ENCODE results near the gene ZC3HAV1. TPM values are rescaled to one million over a fixed set of nuclear protein-coding genes. Genes with fewer than 3 reads are reported as not detected.

ZC3HAV1 gene
- total and polyA plus RNA-seq, 2 of the 13 experiments (the other 11 are each of a cell fraction or from before 2014, with no cell fraction given), result 12.7 to 23.7 TPM

GRCh38 chr7:139133335-139134139 lies 24.0 kb upstream of the ZC3HAV1 start (continued):
- TF ChIP-seq SP4 (CRISPR knock-in tag; IDR thresholded peaks at IDR 0.05) (peak; percentile 58; the same call in 1 of the 2 replicates), MEIS2 (CRISPR knock-in tag; IDR thresholded peaks at IDR 0.05) (peak; percentile 47; the same call in 1 of the 2 replicates), HDAC2 (CRISPR knock-in tag; IDR thresholded peaks at IDR 0.05) (peak; percentile 91), SIN3B (IDR thresholded peaks at IDR 0.05; ENCODE audit: low read length) (peak; percentile 88), DMAP1 (CRISPR knock-in tag; IDR thresholded peaks at IDR 0.05) (peak; percentile 88; the same call in 1 of the 2 replicates), TAF1 (CRISPR knock-in tag; IDR thresholded peaks at IDR 0.05) (peak; percentile 74), THYN1 (CRISPR knock-in tag; IDR thresholded peaks at IDR 0.05; ENCODE audit: borderline replicate concordance, low read depth) (no peak), ZNF264 (CRISPR knock-in tag; IDR thresholded peaks at IDR 0.05) (peak; percentile 90)
- TF ChIP-seq, protein P1, sequence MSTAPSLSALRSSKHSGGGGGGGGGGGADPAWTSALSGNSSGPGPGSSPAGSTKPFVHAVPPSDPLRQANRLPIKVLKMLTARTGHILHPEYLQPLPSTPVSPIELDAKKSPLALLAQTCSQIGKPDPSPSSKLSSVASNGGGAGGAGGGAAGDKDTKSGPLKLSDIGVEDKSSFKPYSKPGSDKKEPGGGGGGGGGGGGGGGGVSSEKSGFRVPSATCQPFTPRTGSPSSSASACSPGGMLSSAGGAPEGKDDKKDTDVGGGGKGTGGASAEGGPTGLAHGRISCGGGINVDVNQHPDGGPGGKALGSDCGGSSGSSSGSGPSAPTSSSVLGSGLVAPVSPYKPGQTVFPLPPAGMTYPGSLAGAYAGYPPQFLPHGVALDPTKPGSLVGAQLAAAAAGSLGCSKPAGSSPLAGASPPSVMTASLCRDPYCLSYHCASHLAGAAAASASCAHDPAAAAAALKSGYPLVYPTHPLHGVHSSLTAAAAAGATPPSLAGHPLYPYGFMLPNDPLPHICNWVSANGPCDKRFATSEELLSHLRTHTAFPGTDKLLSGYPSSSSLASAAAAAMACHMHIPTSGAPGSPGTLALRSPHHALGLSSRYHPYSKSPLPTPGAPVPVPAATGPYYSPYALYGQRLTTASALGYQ (CRISPR knock-in tag; IDR thresholded peaks at IDR 0.05), result 0 out of 2 replicates have a peak, but pooled peaks have one; percentile 41
- TF ChIP-seq, protein P2, sequence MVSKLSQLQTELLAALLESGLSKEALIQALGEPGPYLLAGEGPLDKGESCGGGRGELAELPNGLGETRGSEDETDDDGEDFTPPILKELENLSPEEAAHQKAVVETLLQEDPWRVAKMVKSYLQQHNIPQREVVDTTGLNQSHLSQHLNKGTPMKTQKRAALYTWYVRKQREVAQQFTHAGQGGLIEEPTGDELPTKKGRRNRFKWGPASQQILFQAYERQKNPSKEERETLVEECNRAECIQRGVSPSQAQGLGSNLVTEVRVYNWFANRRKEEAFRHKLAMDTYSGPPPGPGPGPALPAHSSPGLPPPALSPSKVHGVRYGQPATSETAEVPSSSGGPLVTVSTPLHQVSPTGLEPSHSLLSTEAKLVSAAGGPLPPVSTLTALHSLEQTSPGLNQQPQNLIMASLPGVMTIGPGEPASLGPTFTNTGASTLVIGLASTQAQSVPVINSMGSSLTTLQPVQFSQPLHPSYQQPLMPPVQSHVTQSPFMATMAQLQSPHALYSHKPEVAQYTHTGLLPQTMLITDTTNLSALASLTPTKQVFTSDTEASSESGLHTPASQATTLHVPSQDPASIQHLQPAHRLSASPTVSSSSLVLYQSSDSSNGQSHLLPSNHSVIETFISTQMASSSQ (IDR thresholded peaks at IDR 0.05; ENCODE audit: low read depth), result no peak
- TF ChIP-seq, protein P2 (CRISPR knock-in tag; IDR thresholded peaks at IDR 0.05; ENCODE audit: borderline replicate concordance), result no peak; the same call in 1 of the 2 replicates
